DND-41 (cell line): ENCODE data around the gene TMEM163.

Experiments used
- ATAC-seq: fragments of 200-7000 bp; cut with Tn5 transposase; 3 replicates; pipeline ENCODE4 v1.9.1; 2021; ENCODE audit warnings: low read depth; ENCODE audit not compliant: insufficient read depth
- DNase-seq: peaks from one replicate; pipeline ENCODE4 v3.0.0-alpha.2; 2020
- H2AFZ ChIP-seq: 2 replicates; pipeline ENCODE4 v1.6.0; 2012; ENCODE audit warnings: low read depth, low read length
- H3K27ac ChIP-seq: 2 replicates; pipeline ENCODE4 v1.5.1; 2012; ENCODE audit warnings: low read length, inconsistent platforms
- H3K27me3 ChIP-seq: fragments of 200-600 bp; sonication (generic); 2 replicates; pipeline ENCODE4 v1.6.0; 2012; ENCODE audit warnings: low read length, mild to moderate bottlenecking, inconsistent platforms; ENCODE audit not compliant: insufficient read depth, poor library complexity
- H3K36me3 ChIP-seq: 2 replicates; pipeline ENCODE4 v1.5.1; 2012; ENCODE audit warnings: low read length, inconsistent platforms; ENCODE audit not compliant: insufficient read depth
- H3K4me1 ChIP-seq: 2 replicates; pipeline ENCODE4 v1.5.1; 2012; ENCODE audit warnings: mild to moderate bottlenecking, low read length; ENCODE audit not compliant: insufficient read depth
- H3K4me2 ChIP-seq: 2 replicates; pipeline ENCODE4 v1.6.0; 2012; ENCODE audit warnings: mild to moderate bottlenecking, moderate library complexity, low read length, inconsistent platforms; ENCODE audit not compliant: insufficient read depth
- H3K4me3 ChIP-seq, 2 experiments: fragments of 200-600 bp in 1 of 2; shearing (Covaris generic) in 1 of 2; 2 replicates each; pipeline ENCODE4 v1.5.1; 2012 to 2016; ENCODE audit warnings: inconsistent platforms in 2 of 2, low read length in 2 of 2, mild to moderate bottlenecking in 2 of 2, low read depth in 1 of 2, moderate library complexity in 1 of 2
- H3K79me2 ChIP-seq: 2 replicates; pipeline ENCODE4 v1.6.0; 2012; ENCODE audit warnings: low read length, inconsistent platforms; ENCODE audit not compliant: insufficient read depth
- H3K9ac ChIP-seq: 2 replicates; pipeline ENCODE4 v1.6.0; 2012; ENCODE audit warnings: low read depth, mild to moderate bottlenecking, inconsistent platforms, low read length, moderate library complexity
- H3K9me3 ChIP-seq: 2 replicates; pipeline ENCODE4 v1.5.1; 2012; ENCODE audit warnings: low read length, moderate library complexity, mild to moderate bottlenecking, inconsistent platforms; ENCODE audit not compliant: insufficient read depth, severe bottlenecking
- H4K20me1 ChIP-seq: 2 replicates; pipeline ENCODE4 v1.6.0; 2012; ENCODE audit warnings: low read length; ENCODE audit not compliant: insufficient read depth
- CTCF ChIP-seq: IDR thresholded peaks from 2 replicates; pipeline ENCODE4 v1.5.1; 2012; ENCODE audit warnings: borderline replicate concordance, low read length, moderate library complexity, mild to moderate bottlenecking; ENCODE audit not compliant: poor library complexity, severe bottlenecking; ENCODE audit errors: extremely low read depth
- EZH2 ChIP-seq: IDR thresholded peaks from 3 replicates; pipeline ENCODE4 v1.6.1; 2012; ENCODE audit warnings: borderline replicate concordance, low read depth, mild to moderate bottlenecking, moderate library complexity, low read length, inconsistent platforms; ENCODE audit not compliant: severe bottlenecking

The TMEM163 gene

GRCh38 chr2:134667081-134667480 is 51.7 kb downstream of the TMEM163 start:
- no peak overlapping the region for H3K4me2 ChIP-seq
- H4K20me1 ChIP-seq = peaks cover 7% of the 10 kb centered on the region
- H3K79me2 ChIP-seq = no peaks in the 10 kb centered on the region
- no peak overlapping the region for H3K27ac ChIP-seq
- no peaks in the 10 kb centered on the region for H3K27me3 ChIP-seq
- no peak overlapping the region for H3K9ac ChIP-seq
- no peaks in the 10 kb centered on the region for H3K9me3 ChIP-seq
- DNase-seq = no peak
- peaks cover 73% of the 10 kb centered on the region for H3K4me1 ChIP-seq
- no peak for ATAC-seq
- no peak overlapping the region for H3K4me3 ChIP-seq
- H3K36me3 ChIP-seq = no peaks in the 10 kb centered on the region
- TF ChIP-seq EZH2 (no peak), CTCF (no peak)
- H2AFZ ChIP-seq = no peak overlapping the region

GRCh38 chr2:134665727-134666506 is 52.9 kb downstream of the TMEM163 start:
- H3K27ac ChIP-seq = peak overlapping the region; percentile 66
- H3K36me3 ChIP-seq = no peaks in the 10 kb centered on the region
- no peaks in the 10 kb centered on the region for H3K9me3 ChIP-seq
- ATAC-seq (peak; percentile 8; the same call in 2 of the 3 replicates), DNase-seq (peak; percentile 44)
- H3K9ac ChIP-seq = peak overlapping the region; percentile 14; the same call in 1 of the 2 replicates
- H4K20me1 ChIP-seq = peaks cover 7% of the 10 kb centered on the region
- H3K4me3 ChIP-seq = no peak overlapping the region
- peak overlapping the region; percentile 27 for H3K4me2 ChIP-seq
- no peak overlapping the region for H2AFZ ChIP-seq
- no peak for TF ChIP-seq EZH2
- TF ChIP-seq CTCF = no peak
- no peaks in the 10 kb centered on the region for H3K27me3 ChIP-seq
- no peaks in the 10 kb centered on the region for H3K79me2 ChIP-seq
- H3K4me1 ChIP-seq = peaks cover 67% of the 10 kb centered on the region

GRCh38 chr2:134663451-134664450 is 55.0 kb downstream of the TMEM163 start:
- Histone ChIP-seq H3K9me3 (no peaks in the 10 kb centered on the region), H4K20me1 (no peaks in the 10 kb centered on the region), H3K4me2 (no peak overlapping the region), H3K4me1 (peaks cover 51% of the 10 kb centered on the region), H3K79me2 (no peaks in the 10 kb centered on the region), H3K27ac (no peak overlapping the region), H3K27me3 (no peaks in the 10 kb centered on the region), H3K4me3 (no peak overlapping the region), H3K36me3 (no peaks in the 10 kb centered on the region), H2AFZ (no peak overlapping the region), H3K9ac (no peak overlapping the region)
- ATAC-seq (no peak), DNase-seq (no peak)
- TF ChIP-seq CTCF (no peak), EZH2 (no peak)
